Measurements from ENCODE around the gene CCT3. TPM values are rescaled to one million over a fixed set of nuclear protein-coding genes. Genes with fewer than 3 reads are reported as not detected.
"Not testable (repeated sequence)": the region's sequence is repeated elsewhere in the genome, so short reads cannot be mapped to it uniquely, and the experiment has no call there.

CCT3 gene
- total RNA-seq, 1 donor from 2014 or later = 270 TPM

- H3K4me3 Mint-ChIP-seq (ENCODE audit: low read depth) = no peak overlapping the region
- no peaks in the 10 kb centered on the region for H3K36me3 Mint-ChIP-seq (ENCODE audit: insufficient read depth)
- H3K4me1 Mint-ChIP-seq (ENCODE audit: low read depth) = peaks cover 14% of the 10 kb centered on the region
- H3K27me3 Mint-ChIP-seq = peaks cover 2% of the 10 kb centered on the region
- H3K27ac Mint-ChIP-seq = peak overlapping the region; percentile 67
- H3K9me3 Mint-ChIP-seq (ENCODE audit: low read depth) = no peaks in the 10 kb centered on the region
- no peak for DNase-seq (ENCODE audit: low spot score, unreplicated experiment)
- TF ChIP-seq, protein P1, sequence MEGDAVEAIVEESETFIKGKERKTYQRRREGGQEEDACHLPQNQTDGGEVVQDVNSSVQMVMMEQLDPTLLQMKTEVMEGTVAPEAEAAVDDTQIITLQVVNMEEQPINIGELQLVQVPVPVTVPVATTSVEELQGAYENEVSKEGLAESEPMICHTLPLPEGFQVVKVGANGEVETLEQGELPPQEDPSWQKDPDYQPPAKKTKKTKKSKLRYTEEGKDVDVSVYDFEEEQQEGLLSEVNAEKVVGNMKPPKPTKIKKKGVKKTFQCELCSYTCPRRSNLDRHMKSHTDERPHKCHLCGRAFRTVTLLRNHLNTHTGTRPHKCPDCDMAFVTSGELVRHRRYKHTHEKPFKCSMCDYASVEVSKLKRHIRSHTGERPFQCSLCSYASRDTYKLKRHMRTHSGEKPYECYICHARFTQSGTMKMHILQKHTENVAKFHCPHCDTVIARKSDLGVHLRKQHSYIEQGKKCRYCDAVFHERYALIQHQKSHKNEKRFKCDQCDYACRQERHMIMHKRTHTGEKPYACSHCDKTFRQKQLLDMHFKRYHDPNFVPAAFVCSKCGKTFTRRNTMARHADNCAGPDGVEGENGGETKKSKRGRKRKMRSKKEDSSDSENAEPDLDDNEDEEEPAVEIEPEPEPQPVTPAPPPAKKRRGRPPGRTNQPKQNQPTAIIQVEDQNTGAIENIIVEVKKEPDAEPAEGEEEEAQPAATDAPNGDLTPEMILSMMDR (IDR thresholded peaks at IDR 0.05; ENCODE audit: unreplicated experiment) = no peak
These were observed 4.3 kb upstream of the CCT3 start for GRCh38 chr1:156342166-156342955.

GRCh38 chr1:156337888-156338179 is 258 bp downstream of the CCT3 start:
- Mint-ChIP-seq H3K9me3 (ENCODE audit: low read depth) (no peaks in the 10 kb centered on the region), H3K27me3 (no peaks in the 10 kb centered on the region), H3K36me3 (ENCODE audit: insufficient read depth) (peaks cover 10% of the 10 kb centered on the region), H3K4me1 (ENCODE audit: low read depth) (peaks cover 18% of the 10 kb centered on the region), H3K27ac (peak overlapping the region; percentile 96), H3K4me3 (ENCODE audit: low read depth) (peak overlapping the region; percentile 97)
- DNase-seq (ENCODE audit: low spot score, unreplicated experiment) = no peak
- TF ChIP-seq, protein P1 (IDR thresholded peaks at IDR 0.05; ENCODE audit: unreplicated experiment) = no peak

- Mint-ChIP-seq H3K27me3 (no peaks in the 10 kb centered on the region), H3K9me3 (ENCODE audit: low read depth) (no peaks in the 10 kb centered on the region), H3K4me1 (ENCODE audit: low read depth) (peaks cover 17% of the 10 kb centered on the region), H3K36me3 (ENCODE audit: insufficient read depth) (peaks cover 10% of the 10 kb centered on the region), H3K27ac (peak overlapping the region; percentile 96), H3K4me3 (ENCODE audit: low read depth) (peak overlapping the region; percentile 97)
- TF ChIP-seq, protein P1 (IDR thresholded peaks at IDR 0.05; ENCODE audit: unreplicated experiment) = no peak
- DNase-seq (ENCODE audit: low spot score, unreplicated experiment) = no peak
These were observed 822 bp downstream of the CCT3 start for GRCh38 chr1:156337052-156337887.

DNA sequence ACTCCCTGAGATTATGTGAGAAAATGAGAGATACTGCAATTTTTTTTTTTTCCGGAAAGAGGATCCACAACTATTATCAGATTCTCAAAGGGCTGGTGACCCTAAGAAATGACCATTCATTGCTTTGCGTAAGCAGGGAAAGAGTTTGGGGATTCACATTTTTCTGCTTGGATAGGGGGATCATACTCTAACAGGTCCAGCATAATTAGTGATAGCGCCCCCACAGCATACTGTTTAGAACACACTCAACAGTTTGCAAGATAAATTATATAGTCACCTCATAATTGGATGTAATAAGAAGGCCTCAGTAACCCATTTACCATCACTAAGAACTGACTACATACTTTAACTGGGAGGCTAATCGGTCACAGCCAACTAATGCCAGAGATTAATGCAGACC is 1.9 kb downstream of the CCT3 start:
- Mint-ChIP-seq H3K27ac (no peak overlapping the region), H3K4me1 (ENCODE audit: low read depth) (peaks cover 17% of the 10 kb centered on the region), H3K4me3 (ENCODE audit: low read depth) (peak overlapping the region; percentile 97), H3K9me3 (ENCODE audit: low read depth) (no peaks in the 10 kb centered on the region), H3K27me3 (no peaks in the 10 kb centered on the region), H3K36me3 (ENCODE audit: insufficient read depth) (peaks cover 12% of the 10 kb centered on the region)
- TF ChIP-seq, protein P1 (IDR thresholded peaks at IDR 0.05; ENCODE audit: unreplicated experiment) = peak; percentile 18
- DNase-seq (ENCODE audit: low spot score, unreplicated experiment) = no peak

DNA sequence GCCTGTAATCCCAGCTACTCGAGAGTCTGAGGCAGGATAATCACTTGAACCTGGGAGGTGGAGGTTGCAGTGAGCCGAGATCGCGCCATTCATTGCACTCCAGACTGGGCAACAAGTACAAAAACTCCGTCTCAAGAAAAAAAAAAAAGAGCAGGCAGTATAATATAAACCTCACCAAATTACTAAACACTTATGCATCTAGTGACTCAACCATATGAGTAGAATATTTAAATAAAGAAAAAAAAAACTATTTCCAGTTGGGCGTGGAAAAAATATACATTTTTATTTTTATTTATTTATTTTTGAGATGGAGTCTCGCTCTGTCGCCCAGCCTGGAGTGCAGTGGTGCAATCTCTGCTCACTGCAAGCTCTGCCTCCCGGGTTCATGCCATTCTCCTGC is 14.9 kb downstream of the CCT3 start:
- H3K36me3 Mint-ChIP-seq (ENCODE audit: insufficient read depth) = peaks cover 17% of the 10 kb centered on the region
- not testable (repeated sequence) for H3K4me1 Mint-ChIP-seq (ENCODE audit: low read depth); H3K27ac Mint-ChIP-seq; H3K9me3 Mint-ChIP-seq (ENCODE audit: low read depth); H3K4me3 Mint-ChIP-seq (ENCODE audit: low read depth); H3K27me3 Mint-ChIP-seq; DNase-seq (ENCODE audit: low spot score, unreplicated experiment)
